Stimulated activated CD8-positive, alpha-beta memory T cell treated with anti-CD3 and anti-CD28 coated beads, Interleukin-4, amount 100 ng/mL, for 24 hours (primary cell): ENCODE measurements around the gene DHRS1.
A peak's percentile ranks its signal among the peaks of the same experiment; 100 is the strongest.
"Not testable (repeated sequence)": the region's sequence is repeated elsewhere in the genome, so short reads cannot be mapped to it uniquely, and the experiment has no call there.

Experiments used
- DNase-seq: peaks from one replicate; pipeline ENCODE4 v3.0.0-alpha.2; 2020; ENCODE audit warnings: low read depth

DHRS1 gene

GRCh38 chr14:24246765-24247212 lies 52.8 kb downstream of the DHRS1 start:
- no peak for DNase-seq

GRCh38 chr14:24245350-24245749 lies 54.2 kb downstream of the DHRS1 start:
- DNase-seq = not testable (repeated sequence)

GRCh38 chr14:24243336-24243836 lies 56.2 kb downstream of the DHRS1 start:
- DNase-seq = no peak

DNA sequence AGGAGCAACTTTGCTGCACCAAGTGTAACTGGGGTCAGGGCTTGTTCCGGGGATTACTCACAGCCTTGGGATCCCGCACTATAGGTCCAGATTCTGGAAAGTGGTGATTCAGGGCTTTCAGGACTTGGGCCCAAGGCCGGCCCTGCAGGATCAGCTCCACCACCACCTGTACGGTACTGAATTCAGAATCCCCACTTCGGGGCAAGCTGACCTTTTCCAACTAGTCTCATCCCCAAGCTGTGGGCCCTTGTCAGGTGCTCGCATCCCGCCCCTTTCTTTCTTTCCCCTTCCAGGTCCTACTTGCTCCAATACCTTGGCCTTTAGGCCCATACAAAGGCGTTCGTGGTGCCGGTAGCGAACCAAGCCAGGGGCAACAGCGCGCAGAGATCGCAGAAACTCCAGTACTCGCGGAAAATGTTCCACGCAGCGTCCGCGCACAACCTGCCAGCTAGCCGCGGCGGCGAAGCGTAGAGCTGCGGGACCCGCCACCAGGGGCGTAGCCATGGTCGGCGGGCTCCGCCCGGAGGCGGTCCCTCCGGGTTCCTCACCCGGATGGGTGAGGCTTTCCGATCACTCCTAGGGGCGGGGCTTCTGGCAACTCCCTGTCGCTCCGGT lies 57.6 kb downstream of the DHRS1 start:
- DNase-seq = peak; percentile 89
